K562 (cell line): ENCODE measurements around the gene AXIN2. TPM values are rescaled to one million over a fixed set of nuclear protein-coding genes. Genes with fewer than 3 reads are reported as not detected.

ENCODE experiments used
- ERF ChIP-seq: fragments of 450-650 bp; formaldehyde crosslinking; IDR thresholded peaks from 2 replicates; pipeline ENCODE4 v1.4.0; 2020; ENCODE audit warnings: mild to moderate bottlenecking, mixed read lengths
- KDM5B ChIP-seq: fragments of 200-600 bp; sonication (generic); IDR thresholded peaks from 2 replicates; pipeline ENCODE4 v1.6.1; 2012; ENCODE audit warnings: low read depth, mild to moderate bottlenecking, moderate library complexity, low read length, control low read depth, inconsistent platforms; ENCODE audit not compliant: insufficient replicate concordance
- PHF21A ChIP-seq: fragments of 450-650 bp; IDR thresholded peaks from 2 replicates; pipeline ENCODE4 v1.6.1; 2017; ENCODE audit warnings: low read depth, borderline replicate concordance
- TEAD1 ChIP-seq, 2 experiments: fragments of 450-650 bp in 1 of 2; sonication (generic) in 1 of 2; formaldehyde crosslinking; IDR thresholded peaks; 2 replicates each; pipeline versions ENCODE4 v1.4.0 to v1.8.0; 2020 to 2022; ENCODE audit warnings: mild to moderate bottlenecking in 2 of 2, missing genetic modification reagents in 1 of 2
- ZNF384 ChIP-seq: IDR thresholded peaks from 2 replicates; pipeline ENCODE4 v1.6.1; 2012; ENCODE audit warnings: low read depth, low read length, improper control_type of control experiment
- polyA plus RNA-seq, 8 experiments: library from polyadenylated mRNA; depleted of rRNA in 4 of 8; stranded (reverse) in 5 of 8; unstranded in 3 of 8; fragments of >200 nt; fragmentation: Nextera tagmentation in 2 of 8; fragmentation: Illumina TruSeq in 1 of 8; extraction: Ambion mirVana in 2 of 8; extraction: Trizol in 1 of 8; gene quantifications; 2 replicates each; pipeline versions ENCODE4 v1.2.1 to v1.2.3, GENCODE V29; 2011 to 2014; ENCODE audit warnings: inconsistent platforms in 1 of 8, missing spikeins in 1 of 8
- total RNA-seq, 7 experiments: library from RNA; depleted of rRNA in 6 of 7; stranded (reverse); fragments of >200 nt in 6 of 7; fragmentation: Illumina TruSeq in 2 of 7; extraction: Trizol in 2 of 7; gene quantifications; 2 replicates each; pipeline versions ENCODE4 v1.2.1 to v1.2.3, GENCODE V29; 2011 to 2021; ENCODE audit warnings: low replicate concordance in 1 of 7
- TF ChIP-seq, protein P1 (sequence below): fragments of 200-600 bp; sonication (generic); IDR thresholded peaks from one replicate; pipeline ENCODE4 v1.6.1; 2012; ENCODE audit warnings: mild to moderate bottlenecking, low read depth, low read length, inconsistent platforms
- TF ChIP-seq, protein P2 (sequence below): fragments of 450-650 bp; IDR thresholded peaks from 2 replicates; pipeline ENCODE4 v1.6.1; 2016; ENCODE audit warnings: mild to moderate bottlenecking
- TF ChIP-seq, protein P3 (sequence below): fragments of 250-450 bp; sonication (Bioruptor Pico); IDR thresholded peaks from 2 replicates; pipeline ENCODE4 v1.4.0; 2020

Gene AXIN2
- total and polyA plus RNA-seq, 9 of the 15 experiments (the other 6 are each of a cell fraction or from before 2014, with no cell fraction given): 0.21 to 3.3 (median 1.2) TPM

DNA sequence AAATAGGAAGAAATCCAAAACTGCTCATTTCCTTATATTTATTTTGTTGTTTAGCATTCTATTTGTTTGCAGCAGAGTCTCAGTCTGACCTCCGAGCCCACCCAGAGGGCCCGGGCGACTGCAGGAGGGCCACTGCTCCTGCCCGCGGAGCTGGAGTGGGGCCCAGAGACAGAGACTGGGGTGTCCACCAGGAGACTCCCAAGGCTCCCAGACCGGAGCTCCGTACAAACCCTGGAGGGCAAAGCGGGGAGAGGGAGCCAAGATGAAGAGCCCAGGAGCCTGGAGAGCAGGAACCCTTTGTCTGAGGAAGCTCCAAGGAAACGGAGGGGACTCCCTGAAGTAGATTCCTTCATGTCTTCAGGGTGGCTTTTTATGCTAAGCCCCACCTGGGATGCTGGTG, 57.9 kb downstream of the AXIN2 start (continued):
- TF ChIP-seq, protein P1, sequence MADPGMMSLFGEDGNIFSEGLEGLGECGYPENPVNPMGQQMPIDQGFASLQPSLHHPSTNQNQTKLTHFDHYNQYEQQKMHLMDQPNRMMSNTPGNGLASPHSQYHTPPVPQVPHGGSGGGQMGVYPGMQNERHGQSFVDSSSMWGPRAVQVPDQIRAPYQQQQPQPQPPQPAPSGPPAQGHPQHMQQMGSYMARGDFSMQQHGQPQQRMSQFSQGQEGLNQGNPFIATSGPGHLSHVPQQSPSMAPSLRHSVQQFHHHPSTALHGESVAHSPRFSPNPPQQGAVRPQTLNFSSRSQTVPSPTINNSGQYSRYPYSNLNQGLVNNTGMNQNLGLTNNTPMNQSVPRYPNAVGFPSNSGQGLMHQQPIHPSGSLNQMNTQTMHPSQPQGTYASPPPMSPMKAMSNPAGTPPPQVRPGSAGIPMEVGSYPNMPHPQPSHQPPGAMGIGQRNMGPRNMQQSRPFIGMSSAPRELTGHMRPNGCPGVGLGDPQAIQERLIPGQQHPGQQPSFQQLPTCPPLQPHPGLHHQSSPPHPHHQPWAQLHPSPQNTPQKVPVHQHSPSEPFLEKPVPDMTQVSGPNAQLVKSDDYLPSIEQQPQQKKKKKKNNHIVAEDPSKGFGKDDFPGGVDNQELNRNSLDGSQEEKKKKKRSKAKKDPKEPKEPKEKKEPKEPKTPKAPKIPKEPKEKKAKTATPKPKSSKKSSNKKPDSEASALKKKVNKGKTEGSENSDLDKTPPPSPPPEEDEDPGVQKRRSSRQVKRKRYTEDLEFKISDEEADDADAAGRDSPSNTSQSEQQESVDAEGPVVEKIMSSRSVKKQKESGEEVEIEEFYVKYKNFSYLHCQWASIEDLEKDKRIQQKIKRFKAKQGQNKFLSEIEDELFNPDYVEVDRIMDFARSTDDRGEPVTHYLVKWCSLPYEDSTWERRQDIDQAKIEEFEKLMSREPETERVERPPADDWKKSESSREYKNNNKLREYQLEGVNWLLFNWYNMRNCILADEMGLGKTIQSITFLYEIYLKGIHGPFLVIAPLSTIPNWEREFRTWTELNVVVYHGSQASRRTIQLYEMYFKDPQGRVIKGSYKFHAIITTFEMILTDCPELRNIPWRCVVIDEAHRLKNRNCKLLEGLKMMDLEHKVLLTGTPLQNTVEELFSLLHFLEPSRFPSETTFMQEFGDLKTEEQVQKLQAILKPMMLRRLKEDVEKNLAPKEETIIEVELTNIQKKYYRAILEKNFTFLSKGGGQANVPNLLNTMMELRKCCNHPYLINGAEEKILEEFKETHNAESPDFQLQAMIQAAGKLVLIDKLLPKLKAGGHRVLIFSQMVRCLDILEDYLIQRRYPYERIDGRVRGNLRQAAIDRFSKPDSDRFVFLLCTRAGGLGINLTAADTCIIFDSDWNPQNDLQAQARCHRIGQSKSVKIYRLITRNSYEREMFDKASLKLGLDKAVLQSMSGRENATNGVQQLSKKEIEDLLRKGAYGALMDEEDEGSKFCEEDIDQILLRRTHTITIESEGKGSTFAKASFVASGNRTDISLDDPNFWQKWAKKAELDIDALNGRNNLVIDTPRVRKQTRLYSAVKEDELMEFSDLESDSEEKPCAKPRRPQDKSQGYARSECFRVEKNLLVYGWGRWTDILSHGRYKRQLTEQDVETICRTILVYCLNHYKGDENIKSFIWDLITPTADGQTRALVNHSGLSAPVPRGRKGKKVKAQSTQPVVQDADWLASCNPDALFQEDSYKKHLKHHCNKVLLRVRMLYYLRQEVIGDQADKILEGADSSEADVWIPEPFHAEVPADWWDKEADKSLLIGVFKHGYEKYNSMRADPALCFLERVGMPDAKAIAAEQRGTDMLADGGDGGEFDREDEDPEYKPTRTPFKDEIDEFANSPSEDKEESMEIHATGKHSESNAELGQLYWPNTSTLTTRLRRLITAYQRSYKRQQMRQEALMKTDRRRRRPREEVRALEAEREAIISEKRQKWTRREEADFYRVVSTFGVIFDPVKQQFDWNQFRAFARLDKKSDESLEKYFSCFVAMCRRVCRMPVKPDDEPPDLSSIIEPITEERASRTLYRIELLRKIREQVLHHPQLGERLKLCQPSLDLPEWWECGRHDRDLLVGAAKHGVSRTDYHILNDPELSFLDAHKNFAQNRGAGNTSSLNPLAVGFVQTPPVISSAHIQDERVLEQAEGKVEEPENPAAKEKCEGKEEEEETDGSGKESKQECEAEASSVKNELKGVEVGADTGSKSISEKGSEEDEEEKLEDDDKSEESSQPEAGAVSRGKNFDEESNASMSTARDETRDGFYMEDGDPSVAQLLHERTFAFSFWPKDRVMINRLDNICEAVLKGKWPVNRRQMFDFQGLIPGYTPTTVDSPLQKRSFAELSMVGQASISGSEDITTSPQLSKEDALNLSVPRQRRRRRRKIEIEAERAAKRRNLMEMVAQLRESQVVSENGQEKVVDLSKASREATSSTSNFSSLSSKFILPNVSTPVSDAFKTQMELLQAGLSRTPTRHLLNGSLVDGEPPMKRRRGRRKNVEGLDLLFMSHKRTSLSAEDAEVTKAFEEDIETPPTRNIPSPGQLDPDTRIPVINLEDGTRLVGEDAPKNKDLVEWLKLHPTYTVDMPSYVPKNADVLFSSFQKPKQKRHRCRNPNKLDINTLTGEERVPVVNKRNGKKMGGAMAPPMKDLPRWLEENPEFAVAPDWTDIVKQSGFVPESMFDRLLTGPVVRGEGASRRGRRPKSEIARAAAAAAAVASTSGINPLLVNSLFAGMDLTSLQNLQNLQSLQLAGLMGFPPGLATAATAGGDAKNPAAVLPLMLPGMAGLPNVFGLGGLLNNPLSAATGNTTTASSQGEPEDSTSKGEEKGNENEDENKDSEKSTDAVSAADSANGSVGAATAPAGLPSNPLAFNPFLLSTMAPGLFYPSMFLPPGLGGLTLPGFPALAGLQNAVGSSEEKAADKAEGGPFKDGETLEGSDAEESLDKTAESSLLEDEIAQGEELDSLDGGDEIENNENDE: no peak
- TF ChIP-seq ZNF384 (no peak), KDM5B (no peak), ERF (CRISPR knock-in tag) (no peak), PHF21A (no peak), TEAD1 (CRISPR knock-in tag; IDR thresholded peaks at IDR 0.05) (no peak)
- TF ChIP-seq, protein P2, sequence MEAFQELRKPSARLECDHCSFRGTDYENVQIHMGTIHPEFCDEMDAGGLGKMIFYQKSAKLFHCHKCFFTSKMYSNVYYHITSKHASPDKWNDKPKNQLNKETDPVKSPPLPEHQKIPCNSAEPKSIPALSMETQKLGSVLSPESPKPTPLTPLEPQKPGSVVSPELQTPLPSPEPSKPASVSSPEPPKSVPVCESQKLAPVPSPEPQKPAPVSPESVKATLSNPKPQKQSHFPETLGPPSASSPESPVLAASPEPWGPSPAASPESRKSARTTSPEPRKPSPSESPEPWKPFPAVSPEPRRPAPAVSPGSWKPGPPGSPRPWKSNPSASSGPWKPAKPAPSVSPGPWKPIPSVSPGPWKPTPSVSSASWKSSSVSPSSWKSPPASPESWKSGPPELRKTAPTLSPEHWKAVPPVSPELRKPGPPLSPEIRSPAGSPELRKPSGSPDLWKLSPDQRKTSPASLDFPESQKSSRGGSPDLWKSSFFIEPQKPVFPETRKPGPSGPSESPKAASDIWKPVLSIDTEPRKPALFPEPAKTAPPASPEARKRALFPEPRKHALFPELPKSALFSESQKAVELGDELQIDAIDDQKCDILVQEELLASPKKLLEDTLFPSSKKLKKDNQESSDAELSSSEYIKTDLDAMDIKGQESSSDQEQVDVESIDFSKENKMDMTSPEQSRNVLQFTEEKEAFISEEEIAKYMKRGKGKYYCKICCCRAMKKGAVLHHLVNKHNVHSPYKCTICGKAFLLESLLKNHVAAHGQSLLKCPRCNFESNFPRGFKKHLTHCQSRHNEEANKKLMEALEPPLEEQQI: no peak
- TF ChIP-seq, protein P3, sequence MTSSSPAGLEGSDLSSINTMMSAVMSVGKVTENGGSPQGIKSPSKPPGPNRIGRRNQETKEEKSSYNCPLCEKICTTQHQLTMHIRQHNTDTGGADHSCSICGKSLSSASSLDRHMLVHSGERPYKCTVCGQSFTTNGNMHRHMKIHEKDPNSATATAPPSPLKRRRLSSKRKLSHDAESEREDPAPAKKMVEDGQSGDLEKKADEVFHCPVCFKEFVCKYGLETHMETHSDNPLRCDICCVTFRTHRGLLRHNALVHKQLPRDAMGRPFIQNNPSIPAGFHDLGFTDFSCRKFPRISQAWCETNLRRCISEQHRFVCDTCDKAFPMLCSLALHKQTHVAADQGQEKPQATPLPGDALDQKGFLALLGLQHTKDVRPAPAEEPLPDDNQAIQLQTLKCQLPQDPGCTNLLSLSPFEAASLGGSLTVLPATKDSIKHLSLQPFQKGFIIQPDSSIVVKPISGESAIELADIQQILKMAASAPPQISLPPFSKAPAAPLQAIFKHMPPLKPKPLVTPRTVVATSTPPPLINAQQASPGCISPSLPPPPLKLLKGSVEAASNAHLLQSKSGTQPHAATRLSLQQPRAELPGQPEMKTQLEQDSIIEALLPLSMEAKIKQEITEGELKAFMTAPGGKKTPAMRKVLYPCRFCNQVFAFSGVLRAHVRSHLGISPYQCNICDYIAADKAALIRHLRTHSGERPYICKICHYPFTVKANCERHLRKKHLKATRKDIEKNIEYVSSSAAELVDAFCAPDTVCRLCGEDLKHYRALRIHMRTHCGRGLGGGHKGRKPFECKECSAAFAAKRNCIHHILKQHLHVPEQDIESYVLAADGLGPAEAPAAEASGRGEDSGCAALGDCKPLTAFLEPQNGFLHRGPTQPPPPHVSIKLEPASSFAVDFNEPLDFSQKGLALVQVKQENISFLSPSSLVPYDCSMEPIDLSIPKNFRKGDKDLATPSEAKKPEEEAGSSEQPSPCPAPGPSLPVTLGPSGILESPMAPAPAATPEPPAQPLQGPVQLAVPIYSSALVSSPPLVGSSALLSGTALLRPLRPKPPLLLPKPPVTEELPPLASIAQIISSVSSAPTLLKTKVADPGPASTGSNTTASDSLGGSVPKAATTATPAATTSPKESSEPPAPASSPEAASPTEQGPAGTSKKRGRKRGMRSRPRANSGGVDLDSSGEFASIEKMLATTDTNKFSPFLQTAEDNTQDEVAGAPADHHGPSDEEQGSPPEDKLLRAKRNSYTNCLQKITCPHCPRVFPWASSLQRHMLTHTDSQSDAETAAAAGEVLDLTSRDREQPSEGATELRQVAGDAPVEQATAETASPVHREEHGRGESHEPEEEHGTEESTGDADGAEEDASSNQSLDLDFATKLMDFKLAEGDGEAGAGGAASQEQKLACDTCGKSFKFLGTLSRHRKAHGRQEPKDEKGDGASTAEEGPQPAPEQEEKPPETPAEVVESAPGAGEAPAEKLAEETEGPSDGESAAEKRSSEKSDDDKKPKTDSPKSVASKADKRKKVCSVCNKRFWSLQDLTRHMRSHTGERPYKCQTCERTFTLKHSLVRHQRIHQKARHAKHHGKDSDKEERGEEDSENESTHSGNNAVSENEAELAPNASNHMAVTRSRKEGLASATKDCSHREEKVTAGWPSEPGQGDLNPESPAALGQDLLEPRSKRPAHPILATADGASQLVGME (CRISPR knock-in tag): no peak
